SK-N-MC (cell line): ENCODE data around the gene CNNM2.

ENCODE experiments used
- FOXP2 ChIP-seq: optimal IDR thresholded peaks from 2 replicates; pipeline ENCODE3; 2011; ENCODE audit warnings: mild to moderate bottlenecking, moderate library complexity; ENCODE audit not compliant: insufficient read depth; ENCODE audit errors: extremely low read length, control extremely low read depth
- POLR2AphosphoS5 ChIP-seq: IDR thresholded peaks from 2 replicates; pipeline ENCODE4 v1.6.1; 2012; ENCODE audit warnings: mild to moderate bottlenecking, low read depth, low read length, borderline replicate concordance

GRCh38 chr10:102888048-102888447 is 30.0 kb upstream of the CNNM2 start:
- TF ChIP-seq POLR2AphosphoS5 (no peak), FOXP2 (no peak)
